ENCODE results near the gene DIP2A. TPM values are rescaled to one million over a fixed set of nuclear protein-coding genes. Genes with fewer than 3 reads are reported as not detected.

Gene DIP2A
- polyA plus RNA-seq, 1 donor (not counting 4 experiments of a cell fraction or from before 2014, with no cell fraction given), result 41.6 TPM

GRCh38 chr21:46581780-46582307, 123.2 kb downstream of the DIP2A start:
- no peak for TF ChIP-seq CTCF (optimal IDR thresholded peaks at IDR 0.05 in 1 of 3, IDR thresholded peaks at IDR 0.05 in 1 of 3, conservative IDR thresholded peaks at IDR 0.05 in 1 of 3; ENCODE audit: extremely low read depth in 1 of 3, insufficient read depth in 2 of 3, low read length in 3 of 3)
- TF ChIP-seq EZH2 (IDR thresholded peaks at IDR 0.05; ENCODE audit: low read length), result no peak
- Histone ChIP-seq H3K36me3 (ENCODE audit: control insufficient read depth in 2 of 2, extremely low read depth in 1 of 2, insufficient read depth in 2 of 2, low read length in 2 of 2) (peaks cover 0 to 5% of the 10 kb centered on the region in 2 experiments), H3K4me3 (ENCODE audit: control insufficient read depth in 2 of 3, extremely low read depth in 1 of 3, insufficient read depth in 2 of 3, low read depth in 1 of 3, low read length in 3 of 3) (no peak overlapping the region), H3K27ac (ENCODE audit: control insufficient read depth, insufficient read depth, low read length) (no peak overlapping the region), H3K27me3 (ENCODE audit: control insufficient read depth, extremely low read depth, insufficient read depth, low read length) (no peaks in the 10 kb centered on the region), H3K9me3 (ENCODE audit: control insufficient read depth, low read depth, low read length) (peaks cover 10% of the 10 kb centered on the region), H3K4me1 (ENCODE audit: control insufficient read depth, extremely low read depth, insufficient read depth, low read length) (peaks cover 12% of the 10 kb centered on the region), H3K9ac (ENCODE audit: control insufficient read depth, extremely low read depth, insufficient read depth, low read length) (no peak overlapping the region), H2AFZ (ENCODE audit: control insufficient read depth, low read length) (no peak overlapping the region), H3K4me2 (ENCODE audit: control insufficient read depth, extremely low read depth, insufficient read depth, low read depth, low read length) (no peak overlapping the region), H3K9me1 (ENCODE audit: control insufficient read depth, extremely low read depth, insufficient read depth, low read length) (no peaks in the 10 kb centered on the region), H4K20me1 (ENCODE audit: control insufficient read depth, extremely low read depth, insufficient read depth, low read length) (no peaks in the 10 kb centered on the region), H3K79me2 (ENCODE audit: control insufficient read depth, insufficient read depth, low read length) (no peaks in the 10 kb centered on the region)
- DNase-seq (ENCODE audit: low read depth, low spot score) (no peak), FAIRE-seq (no peak)
- dilution Hi-C loops (cut with MboI; ENCODE audit: extremely low pct_ligation_motif_present, low sequenced_read_pairs), result no loop called here

- no peak overlapping the region for H2AFZ ChIP-seq (ENCODE audit: control insufficient read depth, low read length)
- H3K36me3 ChIP-seq (ENCODE audit: control insufficient read depth in 2 of 2, extremely low read depth in 1 of 2, insufficient read depth in 2 of 2, low read length in 2 of 2), result peaks cover 0 to 5% of the 10 kb centered on the region in 2 experiments
- FAIRE-seq (peak; percentile 92), DNase-seq (ENCODE audit: low read depth, low spot score) (peak; percentile 48)
- no peak overlapping the region for H3K9ac ChIP-seq (ENCODE audit: control insufficient read depth, extremely low read depth, insufficient read depth, low read length)
- TF ChIP-seq EZH2 (IDR thresholded peaks at IDR 0.05; ENCODE audit: low read length) (no peak), CTCF (optimal IDR thresholded peaks at IDR 0.05 in 1 of 3, IDR thresholded peaks at IDR 0.05 in 1 of 3, conservative IDR thresholded peaks at IDR 0.05 in 1 of 3; ENCODE audit: extremely low read depth in 1 of 3, insufficient read depth in 2 of 3, low read length in 3 of 3) (no peak)
- H3K4me3 ChIP-seq (ENCODE audit: control insufficient read depth in 2 of 3, extremely low read depth in 1 of 3, insufficient read depth in 2 of 3, low read depth in 1 of 3, low read length in 3 of 3), result peak overlapping the region in 1 of 3 experiments; percentile 38
- H3K79me2 ChIP-seq (ENCODE audit: control insufficient read depth, insufficient read depth, low read length), result no peaks in the 10 kb centered on the region
- H3K4me2 ChIP-seq (ENCODE audit: control insufficient read depth, extremely low read depth, insufficient read depth, low read depth, low read length), result no peak overlapping the region
- H3K9me3 ChIP-seq (ENCODE audit: control insufficient read depth, low read depth, low read length), result peaks cover 10% of the 10 kb centered on the region
- H3K27ac ChIP-seq (ENCODE audit: control insufficient read depth, insufficient read depth, low read length), result no peak overlapping the region
- H3K27me3 ChIP-seq (ENCODE audit: control insufficient read depth, extremely low read depth, insufficient read depth, low read length), result no peaks in the 10 kb centered on the region
- H3K9me1 ChIP-seq (ENCODE audit: control insufficient read depth, extremely low read depth, insufficient read depth, low read length), result no peaks in the 10 kb centered on the region
- H4K20me1 ChIP-seq (ENCODE audit: control insufficient read depth, extremely low read depth, insufficient read depth, low read length), result no peaks in the 10 kb centered on the region
- dilution Hi-C loops (cut with MboI; ENCODE audit: extremely low pct_ligation_motif_present, low sequenced_read_pairs), result no loop called here
- H3K4me1 ChIP-seq (ENCODE audit: control insufficient read depth, extremely low read depth, insufficient read depth, low read length), result peaks cover 12% of the 10 kb centered on the region
Observed at GRCh38 chr21:46585191-46585953, 126.7 kb downstream of the DIP2A start.

All from keratinocyte (primary cell).